Right forelimb (tissue), 1 donor: ENCODE measurements around the gene TRIM64.
"Not testable (repeated sequence)": the region's sequence is repeated elsewhere in the genome, so short reads cannot be mapped to it uniquely, and the experiment has no call there.

Source experiments
- DNase-seq: peaks from one replicate; pipeline ENCODE4 v3.0.0-alpha.2; 2018

TRIM64 gene

DNA sequence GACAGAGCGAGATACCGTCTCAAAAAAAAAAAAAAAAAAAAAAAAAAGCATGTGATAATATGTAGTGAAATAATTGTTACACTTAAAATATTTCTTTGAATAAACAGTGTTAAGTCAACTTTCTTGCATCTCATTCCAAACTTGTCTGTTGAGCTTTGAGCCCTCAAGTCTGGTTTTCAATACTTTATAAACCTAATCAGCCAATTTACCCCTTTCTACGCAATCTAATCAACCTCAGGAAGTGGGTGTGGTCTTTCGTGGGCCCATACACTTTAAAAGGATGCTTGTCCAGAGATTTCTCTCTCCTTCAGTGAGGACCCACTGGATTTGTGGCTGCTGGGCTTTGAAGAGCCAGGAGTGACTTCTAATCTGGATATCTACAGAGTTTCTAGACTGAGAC, at the start of gene TRIM64:
Gene TRIM64, plus strand, starts transcription at position 301 of the 400 bp plus-strand sequence. CDS start 2,467 bp downstream, outside the sequence.
- not testable (repeated sequence) for DNase-seq

DNA sequence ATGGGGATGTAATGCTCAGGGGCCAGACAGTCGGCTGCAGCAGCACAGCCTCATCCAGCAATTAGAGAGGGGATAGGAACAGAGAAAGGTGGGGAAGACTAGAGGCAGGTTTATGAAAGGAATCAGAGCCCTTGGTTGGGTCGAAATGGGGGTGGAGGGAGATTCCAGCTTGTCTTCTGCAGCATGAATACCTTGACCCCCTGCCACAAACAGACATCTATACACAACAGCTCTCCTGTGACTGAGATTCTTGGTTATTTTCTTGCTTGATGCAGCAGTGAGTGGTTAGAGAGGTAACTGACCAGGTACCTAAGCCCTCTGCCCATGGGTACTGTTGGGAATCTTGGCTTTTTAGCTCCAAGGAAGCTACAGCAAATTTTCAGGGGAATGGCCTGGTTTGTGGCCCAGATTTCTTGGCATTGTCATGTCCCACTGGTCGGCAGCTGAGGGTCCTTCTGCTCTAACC, 43.6 kb upstream of the TRIM64 start, which contains the start of gene TRIM49D1:
Gene TRIM49D1, minus strand, starts transcription at position 51 of the 466 bp plus-strand sequence. CDS start 4,535 bp downstream, outside the sequence.
- DNase-seq = no peak

DNA sequence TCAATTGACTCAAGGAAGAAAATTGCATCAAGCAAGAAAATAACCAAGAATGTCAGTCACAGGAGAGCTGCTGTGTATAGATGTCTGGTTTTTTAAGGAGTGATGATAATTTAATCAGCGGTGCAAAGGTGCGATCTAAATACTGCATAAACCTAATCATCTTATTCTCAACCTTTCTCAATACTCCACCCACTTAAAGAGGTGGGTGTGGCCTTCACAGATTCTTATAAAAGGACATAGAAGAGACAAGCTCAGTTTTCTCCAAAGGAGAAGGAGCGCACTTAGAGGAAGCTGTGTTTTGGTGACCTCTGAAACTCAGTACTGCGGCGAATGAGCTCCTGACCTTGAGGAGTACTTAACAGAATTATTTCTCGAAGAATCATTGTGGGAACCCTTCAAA, 42.1 kb upstream of the TRIM64 start, which contains the start of gene TRIM49D2:
Gene TRIM49D2, plus strand, starts transcription at position 301 of the 400 bp plus-strand sequence. CDS start 2,698 bp downstream, outside the sequence.
- not testable (repeated sequence) for DNase-seq

GRCh38 chr11:89960833-89961232, 5.0 kb upstream of the TRIM64 start:
- DNase-seq = not testable (repeated sequence)
